ENCODE measurements around the gene ABTB2. TPM values are rescaled to one million over a fixed set of nuclear protein-coding genes. Genes with fewer than 3 reads are reported as not detected.
A peak's percentile ranks its signal among the peaks of the same experiment; 100 is the strongest.

ABTB2 gene
- polyA plus RNA-seq, 1 donor (not counting 4 experiments of a cell fraction or from before 2014, with no cell fraction given): 1.0 TPM

- no peaks in the 10 kb centered on the region for H3K9me1 ChIP-seq (ENCODE audit: control insufficient read depth, extremely low read depth, insufficient read depth, low read length)
- peaks cover 22% of the 10 kb centered on the region for H3K4me1 ChIP-seq (ENCODE audit: control insufficient read depth, extremely low read depth, insufficient read depth, low read length)
- DNase-seq (ENCODE audit: low read depth, low spot score) (no peak), FAIRE-seq (no peak)
- no peaks in the 10 kb centered on the region for H3K36me3 ChIP-seq (ENCODE audit: control insufficient read depth in 2 of 2, extremely low read depth in 1 of 2, insufficient read depth in 2 of 2, low read length in 2 of 2)
- H4K20me1 ChIP-seq (ENCODE audit: control insufficient read depth, extremely low read depth, insufficient read depth, low read length): no peaks in the 10 kb centered on the region
- H2AFZ ChIP-seq (ENCODE audit: control insufficient read depth, low read length): no peak overlapping the region
- TF ChIP-seq EZH2 (IDR thresholded peaks at IDR 0.05; ENCODE audit: low read length): no peak
- TF ChIP-seq, protein P1, sequence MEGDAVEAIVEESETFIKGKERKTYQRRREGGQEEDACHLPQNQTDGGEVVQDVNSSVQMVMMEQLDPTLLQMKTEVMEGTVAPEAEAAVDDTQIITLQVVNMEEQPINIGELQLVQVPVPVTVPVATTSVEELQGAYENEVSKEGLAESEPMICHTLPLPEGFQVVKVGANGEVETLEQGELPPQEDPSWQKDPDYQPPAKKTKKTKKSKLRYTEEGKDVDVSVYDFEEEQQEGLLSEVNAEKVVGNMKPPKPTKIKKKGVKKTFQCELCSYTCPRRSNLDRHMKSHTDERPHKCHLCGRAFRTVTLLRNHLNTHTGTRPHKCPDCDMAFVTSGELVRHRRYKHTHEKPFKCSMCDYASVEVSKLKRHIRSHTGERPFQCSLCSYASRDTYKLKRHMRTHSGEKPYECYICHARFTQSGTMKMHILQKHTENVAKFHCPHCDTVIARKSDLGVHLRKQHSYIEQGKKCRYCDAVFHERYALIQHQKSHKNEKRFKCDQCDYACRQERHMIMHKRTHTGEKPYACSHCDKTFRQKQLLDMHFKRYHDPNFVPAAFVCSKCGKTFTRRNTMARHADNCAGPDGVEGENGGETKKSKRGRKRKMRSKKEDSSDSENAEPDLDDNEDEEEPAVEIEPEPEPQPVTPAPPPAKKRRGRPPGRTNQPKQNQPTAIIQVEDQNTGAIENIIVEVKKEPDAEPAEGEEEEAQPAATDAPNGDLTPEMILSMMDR (optimal IDR thresholded peaks at IDR 0.05 in 1 of 3, IDR thresholded peaks at IDR 0.05 in 1 of 3, conservative IDR thresholded peaks at IDR 0.05 in 1 of 3; ENCODE audit: extremely low read depth in 1 of 3, insufficient read depth in 2 of 3, low read length in 3 of 3): no peak
- no peaks in the 10 kb centered on the region for H3K27me3 ChIP-seq (ENCODE audit: control insufficient read depth, extremely low read depth, insufficient read depth, low read length)
- H3K9me3 ChIP-seq (ENCODE audit: control insufficient read depth, low read depth, low read length): peaks cover 4% of the 10 kb centered on the region
- H3K27ac ChIP-seq (ENCODE audit: control insufficient read depth, insufficient read depth, low read length): no peak overlapping the region
- H3K4me3 ChIP-seq (ENCODE audit: control insufficient read depth in 2 of 3, extremely low read depth in 1 of 3, insufficient read depth in 2 of 3, low read depth in 1 of 3, low read length in 3 of 3): no peak overlapping the region
- no peak overlapping the region for H3K4me2 ChIP-seq (ENCODE audit: control insufficient read depth, extremely low read depth, insufficient read depth, low read depth, low read length)
- H3K79me2 ChIP-seq (ENCODE audit: control insufficient read depth, insufficient read depth, low read length): no peaks in the 10 kb centered on the region
- dilution Hi-C loops (cut with MboI; ENCODE audit: extremely low pct_ligation_motif_present, low sequenced_read_pairs): no loop called here
- H3K9ac ChIP-seq (ENCODE audit: control insufficient read depth, extremely low read depth, insufficient read depth, low read length): no peak overlapping the region
Observed at GRCh38 chr11:34381775-34382174, 24.0 kb upstream of the ABTB2 start.

DNA sequence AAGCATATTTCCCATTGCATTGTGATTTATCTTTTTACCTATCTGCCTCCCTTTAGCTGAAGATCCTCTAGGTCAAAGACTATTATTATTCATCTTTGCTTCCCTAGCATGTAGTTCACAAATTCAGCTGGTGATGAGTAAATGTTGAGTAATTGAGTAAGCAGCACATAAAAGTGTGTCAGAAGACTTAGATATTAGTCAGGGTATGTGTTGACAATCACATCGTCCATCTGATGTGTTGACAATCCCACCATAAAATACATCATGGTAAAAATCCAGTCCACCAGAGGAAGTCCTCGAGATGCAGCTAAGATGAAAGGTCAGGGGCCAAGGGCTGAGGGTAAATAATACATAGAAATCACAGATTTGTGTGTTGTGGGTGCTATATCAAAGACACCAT lies 22.9 kb upstream of the ABTB2 start:
- H3K36me3 ChIP-seq (ENCODE audit: control insufficient read depth in 2 of 2, extremely low read depth in 1 of 2, insufficient read depth in 2 of 2, low read length in 2 of 2): no peaks in the 10 kb centered on the region

More for the DNA sequence above, 22.9 kb upstream of the ABTB2 start:
- H3K9me1 ChIP-seq (ENCODE audit: control insufficient read depth, extremely low read depth, insufficient read depth, low read length): no peaks in the 10 kb centered on the region
- no peak overlapping the region for H3K4me3 ChIP-seq (ENCODE audit: control insufficient read depth in 2 of 3, extremely low read depth in 1 of 3, insufficient read depth in 2 of 3, low read depth in 1 of 3, low read length in 3 of 3)
- no peak overlapping the region for H3K27ac ChIP-seq (ENCODE audit: control insufficient read depth, insufficient read depth, low read length)
- H3K9me3 ChIP-seq (ENCODE audit: control insufficient read depth, low read depth, low read length): peaks cover 6% of the 10 kb centered on the region
- TF ChIP-seq, protein P1 (optimal IDR thresholded peaks at IDR 0.05 in 1 of 3, IDR thresholded peaks at IDR 0.05 in 1 of 3, conservative IDR thresholded peaks at IDR 0.05 in 1 of 3; ENCODE audit: extremely low read depth in 1 of 3, insufficient read depth in 2 of 3, low read length in 3 of 3): no peak
- TF ChIP-seq EZH2 (IDR thresholded peaks at IDR 0.05; ENCODE audit: low read length): no peak
- DNase-seq (ENCODE audit: low read depth, low spot score) (peak; percentile 45), FAIRE-seq (peak; percentile 79)
- dilution Hi-C loops (cut with MboI; ENCODE audit: extremely low pct_ligation_motif_present, low sequenced_read_pairs): no loop called here
- H3K9ac ChIP-seq (ENCODE audit: control insufficient read depth, extremely low read depth, insufficient read depth, low read length): no peak overlapping the region
- H4K20me1 ChIP-seq (ENCODE audit: control insufficient read depth, extremely low read depth, insufficient read depth, low read length): no peaks in the 10 kb centered on the region
- H3K27me3 ChIP-seq (ENCODE audit: control insufficient read depth, extremely low read depth, insufficient read depth, low read length): no peaks in the 10 kb centered on the region
- no peak overlapping the region for H2AFZ ChIP-seq (ENCODE audit: control insufficient read depth, low read length)
- H3K79me2 ChIP-seq (ENCODE audit: control insufficient read depth, insufficient read depth, low read length): no peaks in the 10 kb centered on the region
- H3K4me1 ChIP-seq (ENCODE audit: control insufficient read depth, extremely low read depth, insufficient read depth, low read length): peaks cover 22% of the 10 kb centered on the region
- H3K4me2 ChIP-seq (ENCODE audit: control insufficient read depth, extremely low read depth, insufficient read depth, low read depth, low read length): peak overlapping the region; percentile 39

Measured in keratinocyte (primary cell).